GM12878 (cell line): ENCODE data around the gene SMIM13. TPM values are rescaled to one million over a fixed set of nuclear protein-coding genes. Genes with fewer than 3 reads are reported as not detected.
A peak's percentile ranks its signal among the peaks of the same experiment; 100 is the strongest.

Experiments used
- ATAC-seq: fragments of 200-7000 bp; cut with Tn5 transposase; 3 replicates; pipeline ENCODE4 v1.9.1; 2020; ENCODE audit warnings: mild to moderate bottlenecking, moderate library complexity
- BruUV-seq: library from RNA; stranded (reverse); fragments of 400-500 nt; replicated peaks from 2 replicates; lab custom pipeline; 2021; lab: Mats Ljungman, UMichigan
- CTCF ChIA-PET: fragments of 300-600 bp; sonication (Branson Sonifier 250); formaldehyde crosslinking; extraction: SDS; loops from one replicate; lab custom pipeline; 2021; ENCODE audit warnings: inconsistent platforms; lab: Yijun Ruan, JAX
- POLR2A ChIA-PET: fragments of 350-600 bp; formaldehyde crosslinking; extraction: SDS; loops from one replicate; lab custom pipeline; 2021; ENCODE audit warnings: inconsistent platforms; lab: Charles Lee
- RAD21 ChIA-PET: fragments of 300-600 bp; sonication (Branson Sonifier 250); formaldehyde crosslinking; loops from one replicate; lab custom pipeline; 2023; ENCODE audit warnings: antibody characterized with exemption; ENCODE audit not compliant: unreplicated experiment; lab: Charles Lee
- SMC1A ChIA-PET: fragments of 300-600 bp; sonication (Branson Sonifier 250); formaldehyde crosslinking; loops from one replicate; lab custom pipeline; 2023; ENCODE audit not compliant: unreplicated experiment, uncharacterized antibody; lab: Charles Lee
- DNase-seq: peaks from one replicate; pipeline ENCODE4 v3.0.0-alpha.2; 2011; ENCODE audit warnings: low read depth, low spot score
- FAIRE-seq: peaks from 3 replicates; lab custom pipeline; 2011; peaks lifted over from hg19 to GRCh38; lab: Jason Lieb, UNC
- H2AFZ ChIP-seq: 2 replicates; pipeline ENCODE4 v1.6.0; 2011; ENCODE audit warnings: low read depth, low read length, control low read depth; ENCODE audit not compliant: control insufficient read depth
- H3K27ac ChIP-seq: 2 replicates; pipeline ENCODE4 v1.5.1; 2011; ENCODE audit warnings: control low read depth; ENCODE audit not compliant: control insufficient read depth, insufficient read depth
- H3K27me3 ChIP-seq, 2 experiments: replicated peaks in 1 of 2; 2 replicates each; pipeline versions ENCODE4 v1.6.0 to v1.6.1; 2011; ENCODE audit warnings: low read length in 1 of 2; ENCODE audit not compliant: control insufficient read depth in 2 of 2, insufficient read depth in 2 of 2
- H3K36me3 ChIP-seq, 2 experiments: 2 replicates each; pipeline ENCODE4 v1.5.1; 2011; ENCODE audit warnings: low read length in 1 of 2; ENCODE audit not compliant: control insufficient read depth in 2 of 2, insufficient read depth in 2 of 2
- H3K4me1 ChIP-seq: 2 replicates; pipeline ENCODE4 v1.6.1; 2011; ENCODE audit warnings: mild to moderate bottlenecking, low read length, moderate library complexity, mixed read lengths; ENCODE audit not compliant: control insufficient read depth, insufficient read depth
- H3K4me2 ChIP-seq: 2 replicates; pipeline ENCODE4 v1.6.0; 2011; ENCODE audit warnings: control low read depth; ENCODE audit not compliant: control insufficient read depth, insufficient read depth
- H3K4me3 ChIP-seq: fragments of 200-600 bp; sonication (generic); 2 replicates; pipeline ENCODE4 v1.5.1; 2016
- H3K79me2 ChIP-seq: 2 replicates; pipeline ENCODE4 v1.6.0; 2011; ENCODE audit warnings: low read length; ENCODE audit not compliant: control insufficient read depth, insufficient read depth
- H3K9ac ChIP-seq: 2 replicates; pipeline ENCODE4 v1.8.0; 2011; ENCODE audit warnings: low read length, control low read depth, mixed read lengths; ENCODE audit not compliant: control insufficient read depth, insufficient read depth
- H3K9me3 ChIP-seq: replicated peaks from 3 replicates; pipeline ENCODE4 v1.5.1; 2011; ENCODE audit warnings: mild to moderate bottlenecking, low read length; ENCODE audit not compliant: control insufficient read depth, insufficient read depth
- H4K20me1 ChIP-seq: 2 replicates; pipeline ENCODE4 v1.6.0; 2011; ENCODE audit not compliant: control insufficient read depth, insufficient read depth
- BACH1 ChIP-seq: fragments of 450-650 bp; IDR thresholded peaks from 2 replicates; pipeline ENCODE4 v1.6.1; 2017; ENCODE audit warnings: mild to moderate bottlenecking, borderline replicate concordance
- CREB1 ChIP-seq: IDR thresholded peaks from 2 replicates; pipeline ENCODE4 v1.6.1; 2012; ENCODE audit warnings: low read depth, mild to moderate bottlenecking, inconsistent platforms
- MYB ChIP-seq: fragments of 150-350 bp; IDR thresholded peaks from 2 replicates; pipeline ENCODE4 v1.6.1; 2014; ENCODE audit warnings: mild to moderate bottlenecking, low read depth, low read length, borderline replicate concordance
- MYC ChIP-seq: IDR thresholded peaks from 2 replicates; pipeline ENCODE4 v1.6.1; 2011; ENCODE audit warnings: mild to moderate bottlenecking, low read length, moderate library complexity, inconsistent platforms; ENCODE audit not compliant: insufficient read depth, insufficient replicate concordance, insufficient read length, severe bottlenecking
- NBN ChIP-seq: fragments of 450-650 bp; IDR thresholded peaks from 2 replicates; pipeline ENCODE4 v1.6.1; 2016
- NRF1 ChIP-seq: conservative IDR thresholded peaks from 2 replicates; pipeline ENCODE4 v1.6.1; 2011; ENCODE audit warnings: mild to moderate bottlenecking, low read depth, low read length, improper control_type of control experiment
- POLR2AphosphoS5 ChIP-seq: IDR thresholded peaks from 2 replicates; pipeline ENCODE4 v1.6.1; 2011; ENCODE audit warnings: mild to moderate bottlenecking, low read length, inconsistent platforms
- ZNF217 ChIP-seq: fragments of 450-650 bp; IDR thresholded peaks from 2 replicates; pipeline ENCODE4 v1.6.1; 2017; ENCODE audit warnings: antibody characterized with exemption, mild to moderate bottlenecking
- ZNF24 ChIP-seq: fragments of 450-650 bp; IDR thresholded peaks from 2 replicates; pipeline ENCODE4 v1.6.1; 2017; ENCODE audit warnings: antibody characterized with exemption, mild to moderate bottlenecking
- ZNF384 ChIP-seq: IDR thresholded peaks from 2 replicates; pipeline ENCODE4 v1.6.1; 2012; ENCODE audit warnings: low read depth, mild to moderate bottlenecking, low read length, improper control_type of control experiment, borderline replicate concordance
- ZNF687 ChIP-seq: fragments of 450-650 bp; IDR thresholded peaks from 2 replicates; pipeline ENCODE4 v1.6.1; 2017; ENCODE audit warnings: mild to moderate bottlenecking, moderate library complexity
- in situ Hi-C: fragments of 300-500 bp; cut with MboI; formaldehyde crosslinking; loops from 9 replicates; pipeline ENCODE4 v1.14.3; 2018; ENCODE audit warnings: mixed read lengths
- intact Hi-C: fragments of 100-400 bp; cut with micrococcal nuclease; formaldehyde crosslinking; loops from one replicate; pipeline ENCODE4 v1.14.2; 2022; ENCODE audit not compliant: unreplicated experiment
- polyA plus RNA-seq, 11 experiments: library from polyadenylated mRNA; depleted of rRNA in 4 of 11; unstranded in 6 of 11; stranded (reverse) in 5 of 11; fragments of >200 nt; fragmentation: Nextera tagmentation in 4 of 11; fragmentation: Illumina TruSeq in 1 of 11; extraction: Ambion mirVana in 4 of 11; extraction: Trizol in 1 of 11; gene quantifications; 1 replicate in 1 of 11; 2 replicates in 10 of 11; pipeline versions ENCODE4 v1.2.1 to v1.2.3, GENCODE V29; 2011 to 2016; ENCODE audit warnings: inconsistent platforms in 2 of 11, missing spikeins in 2 of 11, low read depth in 1 of 11
- total RNA-seq, 4 experiments: library from RNA; depleted of rRNA in 3 of 4; stranded (reverse); fragments of >200 nt in 3 of 4; fragmentation: Illumina TruSeq in 1 of 4; extraction: Trizol in 1 of 4; gene quantifications; 2 replicates each; pipeline versions ENCODE4 v1.2.1 to v1.2.3, GENCODE V29; 2013 to 2021

SMIM13 gene
- total and polyA plus RNA-seq, 10 of the 15 experiments (the other 5 are each of a cell fraction or from before 2014, with no cell fraction given), result 2.0 to 8.5 (median 4.7) TPM

- Histone ChIP-seq H2AFZ (no peak overlapping the region), H3K27ac (peak overlapping the region; percentile 41), H3K27me3 (no peaks in the 10 kb centered on the region)
- FAIRE-seq (no peak), DNase-seq (no peak)
- ChIA-PET CTCF (interaction anchor here (0.6 to 1.8 kb wide), 4 partner anchors 12 to 429 kb away, joined by 3 to 4 read pairs (median 3); no protein-coding TSS in a partner anchor), POLR2A (interaction anchor here (0.6 to 2.0 kb wide), 3 partner anchors 35 to 274 kb away, joined by 3 to 11 read pairs (median 3); no protein-coding TSS in a partner anchor)
- BruUV-seq, result no TSS peak
- TF ChIP-seq CREB1 (no peak), MYC (no peak), POLR2AphosphoS5 (no peak), NBN (no peak), ZNF384 (no peak), ZNF24 (no peak), NRF1 (no peak), MYB (no peak), ZNF217 (no peak), BACH1 (no peak), ZNF687 (no peak)
- TF ChIP-seq, all 136 proteins: peak for 0
- Histone ChIP-seq H3K4me1 (peaks cover 6% of the 10 kb centered on the region; the same call in 1 of the 2 replicates), H4K20me1 (no peaks in the 10 kb centered on the region), H3K79me2 (peaks cover 13% of the 10 kb centered on the region), H3K9me3 (no peaks in the 10 kb centered on the region), H3K36me3 (peaks cover 7% of the 10 kb centered on the region in 2 experiments), H3K9ac (no peak overlapping the region), H3K4me3 (no peak overlapping the region), H3K4me2 (no peak overlapping the region)
- intact Hi-C loops (loop anchor here (5.0 kb wide), 1 partner anchor 38 kb away; the partner anchor contains the start of gene SMIM13), in situ Hi-C loops (no loop called here)
- RAD21 ChIA-PET, result interaction anchor here (0.7 to 1.6 kb wide), 7 partner anchors 31 to 524 kb away, joined by 3 to 10 read pairs (median 3); partner anchors contain the start of genes NEDD9 and SMIM13
- SMC1A ChIA-PET, result interaction anchor here (0.6 to 4.3 kb wide), 8 partner anchors 24 to 1682 kb away, joined by 3 to 22 read pairs (median 4); no protein-coding TSS in a partner anchor
- peak; percentile 56 for ATAC-seq
These were observed 37.0 kb downstream of the SMIM13 start for GRCh38 chr6:11130605-11131004.
